CD1c-positive myeloid dendritic cell (primary cell): ENCODE results near the gene PFAS.

Source experiments
- DNase-seq: peaks from one replicate; pipeline ENCODE4 v3.0.0-alpha.2; 2016; ENCODE audit errors: extremely low spot score

PFAS gene

DNA sequence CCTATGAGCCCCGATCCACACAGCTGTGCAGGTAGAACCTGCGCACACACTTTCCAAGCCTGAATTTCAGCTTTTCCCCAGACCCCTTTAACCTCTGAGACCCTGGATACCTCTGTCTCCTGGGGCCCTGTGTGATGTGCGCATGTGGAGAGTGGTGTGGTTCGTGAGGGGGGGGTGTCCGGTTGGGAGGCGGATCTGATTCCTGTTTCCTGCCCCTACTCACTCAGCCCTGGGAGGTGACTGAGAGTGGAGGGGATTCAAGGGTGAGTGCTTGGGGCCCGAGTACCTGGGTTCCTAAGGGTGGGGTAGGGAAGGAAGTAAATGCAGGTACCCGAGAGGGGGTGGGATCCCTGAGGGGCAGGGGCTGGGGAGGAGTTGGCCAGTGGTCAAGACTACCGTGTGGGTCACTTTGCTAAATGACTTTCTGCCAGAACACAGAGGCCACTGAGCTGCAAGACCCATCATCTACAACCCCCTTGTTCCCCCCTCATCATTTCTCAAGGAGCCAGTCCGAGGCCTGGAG, 61.6 kb downstream of the PFAS start:
- no peak for DNase-seq

GRCh38 chr17:8311131-8311790, 62.2 kb downstream of the PFAS start:
- DNase-seq = peak; percentile 22

DNA sequence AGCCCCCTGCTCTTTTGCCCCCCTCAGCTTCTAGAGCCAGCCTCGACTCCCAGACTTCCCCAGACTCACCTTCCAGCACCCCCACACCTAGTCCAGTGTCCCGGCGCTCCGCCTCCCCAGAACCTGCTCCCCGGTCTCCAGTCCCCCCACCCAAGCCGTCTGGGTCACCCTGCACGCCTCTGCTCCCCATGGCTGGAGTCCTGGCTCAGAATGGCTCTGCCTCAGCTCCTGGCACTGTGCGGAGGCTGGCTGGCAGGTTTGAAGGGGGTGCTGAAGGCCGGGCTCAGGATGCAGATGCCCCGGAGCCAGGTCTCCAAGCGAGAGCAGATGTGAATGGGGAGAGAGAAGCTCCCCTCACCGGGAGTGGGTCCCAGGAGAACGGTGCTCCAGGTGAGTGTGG, 63.2 kb downstream of the PFAS start:
- no peak for DNase-seq

- no peak for DNase-seq
These were observed 63.9 kb downstream of the PFAS start for GRCh38 chr17:8312726-8313600.

- DNase-seq = no peak
These were observed 66.0 kb downstream of the PFAS start for GRCh38 chr17:8314797-8315763.

GRCh38 chr17:8315764-8316217, 66.7 kb downstream of the PFAS start:
- DNase-seq = no peak

DNA sequence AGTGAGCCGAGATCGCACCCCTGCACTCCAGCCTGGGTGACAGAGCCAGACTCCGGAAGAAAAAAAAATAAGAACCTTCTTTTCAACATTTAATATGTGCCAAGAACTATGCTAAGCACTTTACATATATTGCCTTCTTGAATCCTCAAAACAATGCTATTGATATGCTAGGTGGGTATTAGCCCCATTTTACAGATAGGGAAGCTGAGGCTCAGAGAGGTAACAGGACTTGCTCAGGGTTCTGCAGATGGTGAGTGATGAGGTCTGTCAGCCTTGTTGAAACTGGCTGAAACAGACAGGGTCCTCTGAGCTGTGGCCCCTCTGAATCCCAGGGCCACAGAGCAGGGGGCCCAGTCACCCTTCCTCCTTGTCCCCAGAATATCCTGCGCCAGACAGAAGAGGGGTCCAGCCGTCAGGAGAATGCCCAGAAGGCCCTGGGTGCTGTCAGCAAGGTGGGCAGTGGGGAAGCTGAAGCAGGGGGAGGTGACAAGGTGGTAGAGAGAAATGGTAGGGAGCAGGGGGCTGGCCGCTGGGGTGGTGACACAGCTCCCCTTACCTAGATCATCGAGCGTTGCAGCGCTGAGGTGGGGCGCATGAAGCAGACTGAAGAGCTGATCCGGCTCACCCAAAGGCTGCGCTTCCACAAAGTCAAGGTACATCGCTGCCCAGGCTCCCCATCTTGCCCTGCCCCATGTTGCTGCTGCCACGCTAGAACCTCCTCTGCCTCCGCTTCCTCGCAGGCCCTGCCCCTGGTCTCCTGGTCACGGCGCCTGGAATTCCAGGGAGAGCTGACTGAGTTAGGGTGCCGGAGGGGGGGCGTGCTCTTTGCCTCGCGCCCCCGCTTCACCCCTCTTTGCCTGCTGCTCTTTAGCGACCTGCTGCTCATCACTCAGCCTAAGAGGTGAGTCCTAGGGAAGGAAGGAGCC, 69.2 kb downstream of the PFAS start:
- DNase-seq = no peak
